ENCODE data around the gene TRIM63. TPM values are rescaled to one million over a fixed set of nuclear protein-coding genes. Genes with fewer than 3 reads are reported as not detected.

Gene TRIM63
- total and polyA plus RNA-seq, 2 of the 8 experiments (the other 6 are each of a cell fraction or from before 2014, with no cell fraction given): not detected

GRCh38 chr1:26034504-26035202 lies 32.8 kb downstream of the TRIM63 start:
- Histone ChIP-seq H3K18ac (ENCODE audit: extremely low read depth, low read length) (peak overlapping the region; percentile 60; the same call in 1 of the 2 replicates), H4K20me1 (replicated peaks in 1 of 2; ENCODE audit: control insufficient read depth in 1 of 2, insufficient read depth in 2 of 2, low read length in 2 of 2) (peaks cover 0 to 1% of the 10 kb centered on the region in 2 experiments), H2BK12ac (ENCODE audit: low read depth, low read length) (no peak overlapping the region), H3K14ac (ENCODE audit: insufficient read length) (no peak overlapping the region), H4K91ac (replicated peaks; ENCODE audit: insufficient read length, low read length) (no peak overlapping the region), H4K5ac (ENCODE audit: insufficient read length, low read depth, low read length) (no peak overlapping the region), H2BK120ac (replicated peaks; ENCODE audit: low read depth, low read length) (no peak overlapping the region), H2AFZ (ENCODE audit: low read length) (0 out of 2 replicates have a peak overlapping the region, but pooled peaks have one; percentile 47), H3K36me3 (ENCODE audit: control insufficient read depth in 2 of 4, insufficient read depth in 4 of 4, low read length in 3 of 4) (no peaks in the 10 kb centered on the region), H3K9me3 (ENCODE audit: insufficient read depth in 2 of 2, low read depth in 1 of 2, low read length in 1 of 2) (no peaks in the 10 kb centered on the region), H3K9ac (replicated peaks in 1 of 4; ENCODE audit: extremely low read depth in 1 of 4, low read depth in 3 of 4, low read length in 3 of 4) (0 out of 7 replicates have a peak overlapping the region, but pooled peaks of 1 of the 4 experiments have one; percentile 4), H2BK15ac (ENCODE audit: low read length) (no peak overlapping the region), H3K4me3 (ENCODE audit: extremely low read depth in 1 of 4, insufficient read depth in 2 of 4, low read depth in 3 of 4, low read length in 4 of 4) (peak overlapping the region; percentile 39 to 85 (median 76)), H3K27ac (ENCODE audit: low read depth, low read length) (no peak overlapping the region), H3K56ac (replicated peaks; ENCODE audit: insufficient read length, low read depth, low read length) (peak overlapping the region; percentile 42), H2AK5ac (ENCODE audit: low read depth, low read length) (no peak overlapping the region), H3K4ac (replicated peaks; ENCODE audit: insufficient read length, low read depth, low read length) (no peak overlapping the region), H4K8ac (ENCODE audit: extremely low read depth, insufficient read depth, low read length) (peak overlapping the region; percentile 76), H3K79me1 (ENCODE audit: low read depth, low read length) (no peaks in the 10 kb centered on the region), H2BK20ac (ENCODE audit: low read length) (no peak overlapping the region), H3K23me2 (ENCODE audit: low read depth, low read length) (peaks cover 9% of the 10 kb centered on the region; the same call in 1 of the 2 replicates), H2BK5ac (ENCODE audit: low read depth, low read length) (no peak overlapping the region), H3K4me1 (replicated peaks in 1 of 4; ENCODE audit: control insufficient read depth in 3 of 4, insufficient read depth in 4 of 4, low read length in 3 of 4) (peaks cover 0 to 8% (median 6%) of the 10 kb centered on the region in 4 experiments; a peak in 5 of 7 replicates), H3K4me2 (ENCODE audit: insufficient read depth in 1 of 2, low read depth in 2 of 2, low read length in 2 of 2) (peak overlapping the region; percentile 27 to 96), H3K23ac (ENCODE audit: insufficient read length) (no peak overlapping the region), H3K27me3 (replicated peaks in 1 of 4; ENCODE audit: control insufficient read depth in 3 of 4, extremely low read depth in 1 of 4, insufficient read depth in 3 of 4, low read length in 3 of 4) (peaks cover 6 to 26% (median 20%) of the 10 kb centered on the region in 4 experiments; a peak in 6 of 7 replicates), H3K79me2 (ENCODE audit: control insufficient read depth in 1 of 2, insufficient read depth in 2 of 2, low read length in 2 of 2) (no peaks in the 10 kb centered on the region)
- no peak for TF ChIP-seq GABPA (IDR thresholded peaks at IDR 0.05; ENCODE audit: borderline replicate concordance, insufficient read depth, low read length)
- ChIA-PET POLR2A (ENCODE audit: partially characterized antibody) (interaction anchor here (0.6 to 2.0 kb wide), 11 partner anchors 8 to 208 kb away, joined by 3 to 6 read pairs (median 3); partner anchors contain the start of genes CEP85, EXTL1, PAQR7 and SLC30A2), CTCF (ENCODE audit: partially characterized antibody) (interaction anchor here (0.6 to 6.5 kb wide), 24 partner anchors 8 to 189 kb away, joined by 3 to 56 read pairs (median 4); partner anchors contain the start of genes EXTL1 and SLC30A2)
- FAIRE-seq: no peak
- no peak for DNase-seq (ENCODE audit: low read depth in 1 of 2, low spot score in 2 of 2)
- WGBS, 2 experiments (ENCODE audit: extremely low coverage in 1 of 2, insufficient coverage in 1 of 2, insufficient read length in 1 of 2, insufficient replicate concordance in 2 of 2, low coverage in 1 of 2, low lambda C conversion rate in 2 of 2, missing lambda C conversion rate in 1 of 2): 24% methylated on average over 14 of the region's 15 CpGs; no CpG with 5 or more reads in 1 of the 2 experiments

Measured in H1 (cell line).